ENCODE data around the gene SLC29A1.
A peak's percentile ranks its signal among the peaks of the same experiment; 100 is the strongest.
"Not testable (repeated sequence)": the region's sequence is repeated elsewhere in the genome, so short reads cannot be mapped to it uniquely, and the experiment has no call there.

SLC29A1 gene

DNA sequence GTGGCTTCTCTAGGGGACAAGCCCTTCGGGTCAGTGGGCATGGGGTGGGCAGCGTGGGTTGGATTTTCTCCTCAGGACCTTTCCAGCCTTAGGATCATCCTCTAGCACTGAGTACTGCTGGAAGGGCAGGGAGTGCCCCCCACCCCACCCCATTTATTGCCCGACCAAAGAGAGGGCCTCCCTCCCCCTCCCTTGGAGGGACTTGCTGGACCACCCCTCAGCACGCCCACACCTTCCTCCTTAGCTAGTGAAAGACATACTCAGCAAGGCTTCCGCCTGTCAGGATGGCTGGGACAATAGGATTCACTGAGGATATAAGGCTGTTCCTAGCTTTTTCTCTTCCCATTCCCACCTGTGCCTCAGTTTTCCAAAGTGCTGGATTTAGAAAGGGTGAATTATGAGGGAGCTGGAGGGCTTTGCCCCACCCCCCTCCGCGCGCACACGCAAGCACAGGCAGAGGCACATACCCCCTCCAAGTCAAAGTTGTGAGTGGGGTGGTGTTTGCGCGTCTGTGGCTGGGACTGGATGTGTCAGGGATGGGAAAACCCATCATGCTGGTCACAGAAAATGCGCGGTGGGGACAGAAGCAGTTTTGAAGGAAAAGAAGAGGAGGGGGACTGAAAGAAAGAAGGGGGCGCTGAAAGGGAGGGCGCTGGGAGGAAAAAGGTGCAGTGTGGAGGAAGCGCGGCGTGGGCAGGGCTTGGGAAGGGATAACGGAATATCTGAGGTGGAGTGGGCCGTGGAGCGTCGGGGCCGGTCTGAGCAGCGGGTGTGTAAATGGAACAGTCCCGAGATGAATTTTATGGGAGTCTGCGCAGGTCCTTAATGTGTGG lies 693 bp upstream of the SLC29A1 start:
- no peak for DNase-seq (ENCODE audit: low read depth in 2 of 2)

DNA sequence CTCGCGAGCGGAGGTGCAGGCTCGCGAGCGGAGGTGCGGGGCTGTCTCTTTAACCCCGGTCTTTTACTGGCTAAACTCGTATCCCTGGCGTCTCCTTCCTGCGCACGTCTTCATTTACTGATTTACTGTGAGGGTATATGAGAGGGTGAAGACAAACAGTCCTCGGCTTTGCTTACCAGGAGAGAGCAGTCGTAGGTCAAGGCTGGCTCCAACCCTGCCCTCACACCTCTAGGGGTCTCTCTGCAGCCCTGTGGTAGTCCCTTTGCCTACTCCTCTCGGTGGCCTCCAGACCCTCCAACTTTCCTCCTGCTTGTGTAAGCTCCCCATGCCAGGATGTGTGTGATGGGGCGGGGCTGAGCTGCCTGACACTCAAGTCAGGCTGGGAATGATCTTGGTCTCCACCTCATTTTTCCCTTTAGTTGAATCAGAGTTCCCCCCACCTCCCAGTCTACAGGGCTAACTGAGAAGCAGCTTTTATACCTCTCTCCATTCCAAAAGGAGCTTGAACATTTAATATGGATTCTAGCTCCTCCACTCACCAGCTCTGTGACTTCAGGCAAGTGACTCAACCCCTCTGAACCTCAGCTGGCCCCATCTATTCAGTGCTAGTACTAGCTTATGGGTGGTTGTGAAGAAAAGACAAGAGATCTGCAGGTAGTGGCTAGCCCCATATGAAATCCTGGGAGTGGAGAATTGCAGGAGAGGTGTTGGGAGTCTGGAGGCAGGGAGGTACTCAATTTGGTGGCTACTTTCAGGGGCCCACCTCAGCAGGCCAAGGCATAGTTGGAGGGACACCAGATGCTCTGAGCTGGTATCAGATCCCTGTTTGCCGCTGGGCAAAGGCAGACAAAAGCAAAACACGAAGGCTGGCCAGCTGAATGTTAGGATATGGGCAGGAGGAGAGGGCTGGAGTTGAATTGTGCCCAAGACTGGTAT lies 902 bp downstream of the SLC29A1 start:
- DNase-seq (ENCODE audit: low read depth in 2 of 2): no peak

DNA sequence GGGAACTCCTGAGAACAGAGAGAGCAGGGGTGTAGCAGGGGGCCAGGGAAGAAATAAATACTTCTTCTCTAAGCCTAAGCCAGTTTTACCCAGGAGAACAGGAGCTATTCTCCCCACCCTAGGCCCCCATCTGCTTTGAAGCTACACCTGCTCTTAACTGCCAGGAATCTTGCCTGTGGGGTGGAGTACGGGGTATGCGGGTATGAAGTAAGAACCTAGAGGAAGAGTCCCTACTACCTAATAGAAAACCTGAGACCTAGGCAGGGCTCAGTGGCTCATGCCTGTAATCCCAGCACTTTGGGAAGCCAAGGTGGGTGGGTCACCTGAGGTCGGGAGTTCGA lies 1.5 kb downstream of the SLC29A1 start:
- DNase-seq (ENCODE audit: low read depth in 2 of 2): no peak

DNA sequence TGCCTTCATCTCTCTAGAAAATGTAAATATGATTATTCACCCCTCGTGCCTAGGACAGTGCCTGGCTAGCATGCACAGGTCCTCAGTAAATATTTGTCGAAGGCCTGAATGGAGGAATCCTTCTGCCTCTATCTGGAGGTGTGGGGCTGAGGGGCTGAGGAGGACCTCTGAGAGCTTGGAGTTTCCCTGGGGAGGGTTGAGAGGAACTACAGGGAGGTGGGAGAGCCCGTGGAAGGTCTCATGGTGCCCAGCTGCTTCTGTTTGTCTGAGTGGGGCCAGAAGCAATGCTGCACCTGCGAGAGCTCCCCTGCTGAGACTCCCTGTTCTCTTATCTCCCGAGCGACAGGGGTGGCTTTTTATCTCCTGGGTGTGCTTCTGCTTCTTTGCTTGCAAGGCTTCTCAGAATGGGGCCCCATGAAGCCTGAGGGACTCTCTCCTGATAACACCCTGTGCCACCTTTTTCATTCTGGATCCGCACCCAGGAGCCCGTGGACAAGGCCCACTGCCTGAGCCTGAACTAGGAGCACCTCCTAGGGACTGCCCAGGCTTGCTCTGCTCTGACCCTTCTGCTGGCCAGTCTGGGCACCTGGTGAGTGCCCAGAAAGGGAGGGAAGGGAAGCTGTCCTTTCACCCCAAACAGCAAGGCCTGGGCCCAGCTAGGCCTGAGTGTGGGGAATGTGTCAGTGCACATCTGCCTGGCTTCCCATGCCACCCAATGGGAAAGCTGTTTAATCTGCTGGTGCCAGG lies 2.4 kb downstream of the SLC29A1 start:
- no peak for DNase-seq (ENCODE audit: low read depth in 2 of 2)

- DNase-seq (ENCODE audit: low read depth in 2 of 2): no peak
Measured at GRCh38 chr6:44226368-44227147, 3.2 kb downstream of the SLC29A1 start.

DNA sequence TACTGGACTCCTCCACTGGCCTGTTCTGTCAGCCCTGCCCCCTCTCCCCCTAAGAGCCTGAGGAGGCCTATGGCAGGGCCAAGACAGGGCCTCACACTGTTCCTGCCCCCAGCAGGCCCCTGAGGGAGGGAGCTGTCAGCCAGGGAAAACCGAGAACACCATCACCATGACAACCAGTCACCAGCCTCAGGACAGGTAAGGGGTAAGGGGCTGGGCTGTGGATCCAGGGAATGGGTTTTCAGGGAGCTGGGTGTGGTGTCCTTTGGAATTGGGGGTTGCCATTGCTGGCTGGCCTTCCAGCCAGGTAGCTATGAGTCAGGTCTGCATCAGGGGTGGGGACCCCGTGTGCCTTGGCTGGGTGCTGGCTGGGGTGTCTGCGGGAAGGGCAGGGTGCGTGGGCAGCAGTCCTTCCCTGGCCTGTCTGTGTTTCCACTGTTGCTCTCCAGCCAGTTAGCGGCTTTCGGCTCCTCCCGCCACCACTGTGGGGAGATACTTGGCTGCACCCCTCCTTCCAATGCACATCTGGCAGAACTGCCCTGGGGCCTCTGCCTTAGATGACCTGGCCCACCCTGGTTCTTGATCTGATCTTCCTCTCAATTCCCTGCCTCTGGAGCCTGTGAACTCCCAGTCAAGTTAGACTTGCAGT lies 3.9 kb downstream of the SLC29A1 start:
- DNase-seq (ENCODE audit: low read depth in 2 of 2): no peak

GRCh38 chr6:44228031-44228430 lies 4.6 kb downstream of the SLC29A1 start:
- DNase-seq (ENCODE audit: low read depth in 2 of 2): no peak

DNA sequence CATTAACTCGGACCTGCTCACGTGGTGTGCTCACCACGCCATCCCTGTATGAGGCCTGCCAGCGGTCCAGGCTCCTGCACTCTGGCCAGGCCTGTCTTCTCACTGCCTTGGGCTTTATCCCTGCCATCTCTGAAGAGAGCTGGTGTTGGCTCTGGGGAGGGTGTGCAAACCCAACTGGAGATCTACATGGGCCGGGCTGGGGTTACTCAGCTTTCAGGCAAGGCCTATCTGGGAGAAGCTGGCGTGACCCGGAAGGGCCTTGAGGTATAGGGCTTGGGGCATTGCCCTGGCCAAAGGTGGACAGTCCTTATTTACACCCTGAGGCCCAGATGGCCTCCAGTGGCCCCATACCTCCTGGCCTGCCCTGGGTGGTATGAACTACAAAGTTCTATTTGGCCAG lies 5.0 kb downstream of the SLC29A1 start:
- no peak for DNase-seq (ENCODE audit: low read depth in 2 of 2)

DNA sequence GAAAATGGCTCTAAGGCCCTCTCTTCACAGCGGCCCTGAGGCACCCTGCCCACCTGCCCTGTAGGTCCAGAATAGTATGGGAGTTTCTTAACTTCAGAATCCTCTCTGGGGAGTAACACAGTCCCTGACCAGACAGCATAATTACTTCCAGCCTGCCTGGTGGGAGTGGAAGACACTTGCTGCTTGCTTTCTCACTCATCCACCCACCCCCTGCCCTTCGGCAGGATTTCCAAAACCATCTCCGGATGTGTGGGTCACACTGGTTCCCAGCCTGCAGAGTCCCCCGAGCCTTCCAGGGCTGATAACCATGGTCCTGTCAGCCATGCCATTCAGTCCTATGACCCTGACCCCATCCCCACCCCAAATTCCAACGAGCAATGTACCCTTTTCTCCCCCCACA lies 5.4 kb downstream of the SLC29A1 start:
- DNase-seq (ENCODE audit: low read depth in 2 of 2): no peak

DNA sequence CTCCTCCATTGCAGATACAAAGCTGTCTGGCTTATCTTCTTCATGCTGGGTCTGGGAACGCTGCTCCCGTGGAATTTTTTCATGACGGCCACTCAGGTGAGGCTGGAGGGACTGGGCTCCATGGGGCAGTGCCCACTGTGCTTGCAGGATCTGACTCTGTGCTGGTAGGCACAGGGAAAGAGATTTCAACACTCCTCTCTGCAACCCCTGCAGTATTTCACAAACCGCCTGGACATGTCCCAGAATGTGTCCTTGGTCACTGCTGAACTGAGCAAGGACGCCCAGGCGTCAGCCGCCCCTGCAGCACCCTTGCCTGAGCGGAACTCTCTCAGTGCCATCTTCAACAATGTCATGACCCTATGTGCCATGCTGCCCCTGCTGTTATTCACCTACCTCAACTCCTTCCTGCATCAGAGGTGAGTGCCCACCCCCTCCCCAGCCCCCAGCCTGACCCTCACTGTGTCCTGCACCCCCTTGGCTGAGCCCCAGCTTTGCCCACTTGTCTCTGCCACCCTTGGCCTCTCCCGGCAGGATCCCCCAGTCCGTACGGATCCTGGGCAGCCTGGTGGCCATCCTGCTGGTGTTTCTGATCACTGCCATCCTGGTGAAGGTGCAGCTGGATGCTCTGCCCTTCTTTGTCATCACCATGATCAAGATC lies 6.1 kb downstream of the SLC29A1 start:
- DNase-seq (ENCODE audit: low read depth in 2 of 2): no peak

- no peak for DNase-seq (ENCODE audit: low read depth in 2 of 2)
Measured at GRCh38 chr6:44230034-44230675, 6.8 kb downstream of the SLC29A1 start.

DNA sequence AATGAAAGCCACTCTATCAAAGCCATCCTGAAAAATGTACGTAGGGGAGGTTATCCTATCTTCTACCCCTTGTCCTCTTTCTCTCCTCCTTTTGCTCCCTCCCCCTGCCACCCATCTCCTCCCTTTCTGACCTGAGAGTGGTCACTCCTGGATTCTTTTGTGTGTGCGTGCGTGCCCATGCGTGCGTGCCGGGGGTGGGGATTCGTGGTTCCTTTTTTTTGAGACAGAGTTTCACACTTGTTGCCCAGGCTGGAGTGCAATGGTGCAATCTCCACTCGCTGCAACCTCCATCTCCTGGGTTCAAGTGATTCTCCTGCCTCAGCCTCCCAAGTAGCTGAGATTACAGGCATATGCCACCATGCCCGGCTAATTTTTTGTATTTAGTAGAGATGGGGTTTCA lies 8.0 kb downstream of the SLC29A1 start:
- DNase-seq (ENCODE audit: low read depth in 2 of 2): not testable (repeated sequence)

DNA sequence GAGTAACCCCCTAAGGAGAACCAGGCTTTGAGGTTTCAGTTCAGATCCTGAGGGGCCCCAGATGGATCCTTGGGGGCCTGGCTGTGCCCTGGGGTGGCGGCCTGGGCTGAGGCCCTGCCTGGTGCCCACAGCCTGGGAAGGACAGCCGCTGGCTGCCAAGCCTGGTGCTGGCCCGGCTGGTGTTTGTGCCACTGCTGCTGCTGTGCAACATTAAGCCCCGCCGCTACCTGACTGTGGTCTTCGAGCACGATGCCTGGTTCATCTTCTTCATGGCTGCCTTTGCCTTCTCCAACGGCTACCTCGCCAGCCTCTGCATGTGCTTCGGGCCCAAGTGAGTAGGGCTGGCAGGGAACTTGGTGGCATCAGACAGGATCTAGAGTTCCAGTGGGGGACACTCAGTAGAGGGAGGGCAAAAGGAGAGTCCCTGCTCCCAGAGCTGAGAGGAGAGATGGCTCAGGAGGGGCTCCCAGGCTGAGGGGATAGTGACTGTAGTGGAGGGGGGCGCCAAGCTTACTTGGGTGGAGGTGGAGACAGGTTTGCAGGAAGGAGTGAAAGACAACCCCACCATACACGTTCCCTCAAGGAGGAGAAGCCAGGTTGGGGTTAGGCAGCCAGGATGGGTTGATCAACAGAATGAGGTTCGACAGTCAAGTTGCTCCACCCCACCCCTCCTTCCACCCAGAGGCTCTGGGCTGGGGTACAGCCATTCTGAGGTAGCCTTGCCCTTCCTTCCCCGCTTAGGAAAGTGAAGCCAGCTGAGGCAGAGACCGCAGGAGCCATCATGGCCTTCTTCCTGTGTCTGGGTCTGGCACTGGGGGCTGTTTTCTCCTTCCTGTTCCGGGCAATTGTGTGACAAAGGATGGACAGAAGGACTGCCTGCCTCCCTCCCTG lies 9.5 kb downstream of the SLC29A1 start:
- no peak for DNase-seq (ENCODE audit: low read depth in 2 of 2)

GRCh38 chr6:44233567-44234100 lies 10.2 kb downstream of the SLC29A1 start:
- no peak for DNase-seq (ENCODE audit: low read depth in 2 of 2)

DNA sequence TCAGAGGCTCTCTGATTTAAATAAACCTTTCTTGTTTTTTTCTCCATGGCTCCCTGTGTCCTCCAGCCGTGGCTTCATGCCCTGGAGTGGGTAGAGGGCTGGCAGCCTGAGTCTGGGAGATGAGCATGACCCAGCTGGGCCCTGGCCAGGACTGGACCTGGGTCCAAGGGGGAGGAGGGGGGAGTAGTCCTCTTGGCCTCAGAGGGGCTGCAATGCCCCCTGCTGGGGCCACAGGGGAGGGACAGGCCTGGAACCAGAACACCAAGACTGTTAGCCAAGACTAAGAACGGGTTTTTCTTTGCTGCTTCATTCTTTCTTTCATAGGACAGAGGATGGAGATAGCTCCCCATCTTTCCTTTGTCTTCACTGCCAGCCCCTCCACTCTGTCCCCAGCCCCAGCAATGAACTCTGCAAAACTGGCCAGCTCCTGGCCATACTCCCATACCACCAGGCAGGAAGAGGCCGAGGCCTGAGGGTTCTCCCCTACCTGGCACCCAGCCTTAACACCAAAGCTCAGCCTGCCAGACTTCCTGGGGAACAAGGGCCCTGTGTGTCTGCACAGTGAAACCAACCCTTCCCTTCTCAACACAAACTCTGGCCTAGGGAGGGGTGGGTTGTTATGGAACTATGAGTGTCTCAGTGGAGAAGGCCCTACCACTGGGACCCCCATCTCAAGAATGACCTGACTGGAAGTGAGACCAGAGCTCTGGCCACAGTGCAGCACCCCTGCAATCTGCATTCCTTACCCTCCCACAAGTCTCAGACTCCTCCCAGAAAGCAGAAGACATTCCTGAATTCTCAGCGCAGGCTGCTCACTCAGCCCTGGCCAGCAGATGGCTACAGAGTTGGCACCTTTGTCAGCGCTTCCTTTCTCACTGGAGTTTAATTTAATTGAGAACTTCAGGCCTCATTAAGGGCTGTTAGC lies 11.0 kb downstream of the SLC29A1 start:
- peak in 1 of 2 experiments; percentile 47 for DNase-seq (ENCODE audit: low read depth in 2 of 2)

DNA sequence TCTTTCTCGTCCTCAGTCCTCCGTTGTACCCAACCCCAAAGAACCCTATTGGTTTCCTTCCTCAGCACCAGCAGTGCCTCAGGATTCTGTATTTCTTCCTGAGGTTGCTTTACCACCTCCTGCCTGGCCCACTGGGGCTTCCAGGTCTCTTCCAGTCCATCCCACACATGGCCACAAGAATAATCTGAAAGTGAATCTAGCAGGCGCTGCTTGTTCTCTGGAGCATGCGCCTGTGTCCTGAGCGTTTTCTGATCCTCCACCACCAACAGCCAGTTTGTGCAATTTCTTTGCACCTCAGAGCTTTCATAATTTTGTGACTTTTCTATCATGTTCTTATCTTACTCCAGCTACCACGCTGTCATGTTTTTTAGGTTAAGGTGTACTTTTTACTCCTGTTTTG lies 11.9 kb downstream of the SLC29A1 start:
- no peak for DNase-seq (ENCODE audit: low read depth in 2 of 2)

GRCh38 chr6:44235891-44236516 lies 12.6 kb downstream of the SLC29A1 start:
- DNase-seq (ENCODE audit: low read depth in 2 of 2): no peak
